Limb (tissue), 2 donors: ENCODE data around the gene NPC1.
"Not testable (repeated sequence)": the region's sequence is repeated elsewhere in the genome, so short reads cannot be mapped to it uniquely, and the experiment has no call there.

Experiments
- DNase-seq, 2 donors: peaks; one replicate each; pipeline ENCODE4 v3.0.0-alpha.2; 2016; ENCODE audit errors: extremely low spot score in 2 of 2

Gene NPC1

DNA sequence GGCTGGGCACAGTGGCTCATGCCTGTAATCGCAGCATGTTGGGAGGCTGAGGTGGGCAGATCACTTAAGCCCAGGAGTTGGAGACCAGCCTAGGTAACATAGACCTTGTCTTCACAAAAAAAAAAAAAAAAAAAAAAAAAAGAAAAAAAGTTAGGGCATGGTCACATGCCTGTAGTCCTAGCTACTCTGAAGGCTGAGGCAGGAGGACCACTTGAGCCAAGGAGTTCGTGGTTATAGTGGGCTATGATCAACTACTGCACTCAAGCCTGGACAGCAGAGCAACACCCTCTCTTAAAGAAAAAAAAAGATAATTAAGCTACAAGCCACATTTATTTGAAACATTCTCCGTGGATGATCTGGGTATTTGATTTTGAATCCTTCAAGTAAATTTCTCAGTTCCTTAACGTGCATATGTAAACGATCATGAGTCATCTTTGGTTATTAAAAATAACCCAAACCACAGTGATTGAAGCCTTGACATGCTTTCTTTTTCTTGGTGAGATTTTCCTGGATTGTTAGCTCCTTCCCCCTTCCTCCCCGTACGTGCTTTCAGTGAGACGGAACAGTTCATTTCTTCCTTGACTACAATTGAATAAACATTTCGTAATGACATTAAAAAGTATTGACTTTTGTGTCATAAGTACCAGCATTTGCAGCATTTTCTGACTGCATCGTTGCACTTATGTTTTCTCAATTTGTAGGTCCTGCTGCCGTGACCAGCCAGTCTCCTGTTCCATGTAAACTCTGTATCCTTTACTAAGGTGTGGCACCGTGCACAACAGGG is 62.7 kb downstream of the NPC1 start:
- no peak for DNase-seq

DNA sequence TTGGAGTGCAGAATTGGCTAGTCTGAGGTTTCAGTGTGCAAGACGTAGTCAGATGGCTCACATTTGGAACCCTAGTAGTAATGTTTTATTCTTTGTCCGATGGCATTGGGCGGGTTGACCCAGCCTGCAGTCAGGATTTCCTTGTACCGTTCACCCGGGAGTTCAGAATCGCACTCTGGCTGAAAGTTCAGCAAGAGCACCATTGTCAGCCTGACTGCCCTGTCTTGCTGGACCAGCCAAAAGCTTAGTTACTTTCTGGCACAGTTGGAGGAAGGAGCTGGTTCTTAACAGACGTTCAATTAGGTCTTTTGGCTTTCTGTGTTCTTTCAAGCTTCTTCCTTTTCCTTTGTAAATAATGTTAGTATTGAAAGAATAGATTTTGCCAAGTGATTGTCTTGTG is 64.4 kb downstream of the NPC1 start:
- DNase-seq, result no peak

GRCh38 chr18:23521271-23521670 is 65.0 kb downstream of the NPC1 start:
- no peak for DNase-seq

GRCh38 chr18:23519734-23520133 is 66.6 kb downstream of the NPC1 start:
- DNase-seq, result no peak

- DNase-seq, result peak; percentile 79 to 81
Observed at GRCh38 chr18:23515911-23516546, 70.3 kb downstream of the NPC1 start.

DNA sequence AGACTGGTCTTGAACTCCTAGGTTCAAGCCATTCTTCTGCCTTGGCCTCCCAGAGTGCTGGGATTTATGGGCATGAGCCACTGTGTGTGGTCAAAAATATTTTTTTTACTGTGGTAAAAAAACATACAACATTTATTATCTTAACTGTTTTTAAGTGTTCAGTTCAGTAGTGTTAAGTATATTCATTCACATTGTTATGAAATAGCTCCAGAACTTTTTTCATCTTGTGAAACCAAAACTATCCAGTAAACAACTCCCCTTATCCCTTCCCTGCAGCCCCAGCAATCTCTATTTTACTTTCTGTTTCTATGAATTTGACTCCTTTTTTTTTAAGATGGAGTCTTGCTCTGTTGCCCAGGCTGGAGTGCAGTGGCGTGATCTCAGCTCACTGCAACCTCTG is 73.7 kb downstream of the NPC1 start:
- no peak for DNase-seq

DNA sequence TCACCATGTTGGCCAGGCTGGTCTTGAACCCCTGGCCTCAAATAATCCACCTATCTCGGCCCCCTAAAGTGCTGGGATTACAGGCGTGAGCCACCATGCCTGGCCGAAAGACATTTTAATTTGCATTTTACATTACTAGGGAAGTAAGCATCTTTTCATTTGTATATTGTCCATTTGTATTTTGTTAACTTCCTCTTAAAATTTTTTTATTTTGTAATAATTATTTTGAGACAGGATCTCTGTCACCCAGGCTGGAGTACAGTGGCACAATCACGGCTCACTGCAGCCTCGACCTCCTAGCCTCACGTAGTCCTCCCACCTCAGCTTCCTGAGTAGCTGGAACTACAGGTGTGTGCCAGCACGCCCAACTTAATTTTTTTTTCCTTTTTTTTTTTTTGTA is 74.1 kb downstream of the NPC1 start:
- DNase-seq, result not testable (repeated sequence)

GRCh38 chr18:23510923-23511322 is 75.4 kb downstream of the NPC1 start:
- not testable (repeated sequence) for DNase-seq

DNA sequence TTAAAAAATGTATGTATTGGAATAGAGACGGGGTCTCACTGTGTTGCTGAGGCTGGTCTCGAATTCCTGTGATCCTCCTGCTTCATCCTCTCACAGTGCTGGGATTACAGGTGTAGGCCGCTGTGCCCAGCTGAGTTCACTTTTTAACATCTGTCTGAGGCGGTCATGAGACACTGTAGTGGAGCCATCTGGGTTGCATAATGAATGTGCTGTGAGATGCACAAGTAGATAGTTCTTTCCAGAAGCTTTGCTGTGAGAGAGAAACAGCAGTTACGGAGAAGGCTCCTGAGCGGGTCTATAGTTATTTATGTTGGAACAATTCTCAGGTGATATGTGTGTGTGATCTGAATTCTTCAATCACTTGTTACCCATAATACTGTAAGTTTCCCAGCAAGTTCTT is 79.9 kb downstream of the NPC1 start:
- DNase-seq, result no peak

- DNase-seq, result no peak
Observed at GRCh38 chr18:23504720-23505119, 81.6 kb downstream of the NPC1 start.

DNA sequence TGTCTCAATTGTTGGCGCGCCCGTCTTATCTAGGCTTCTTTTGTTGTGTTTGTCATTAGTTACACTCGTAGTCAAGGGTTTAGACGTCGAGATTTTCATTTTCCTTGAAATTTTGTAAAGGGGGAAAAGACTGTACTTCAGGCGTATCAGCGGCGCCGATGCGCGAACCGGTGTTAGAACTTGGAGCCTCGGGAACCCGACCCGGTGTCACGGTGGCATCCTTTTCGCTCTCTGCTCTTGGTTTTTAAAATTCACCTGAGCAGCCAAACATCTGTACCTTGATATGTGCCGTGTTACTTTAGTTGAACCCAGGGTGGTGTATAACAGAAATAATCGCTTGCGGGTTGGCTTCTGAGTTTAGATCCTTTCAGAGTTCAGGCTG is 82.4 kb downstream of the NPC1 start:
- DNase-seq, result no peak

- DNase-seq, result peak; percentile 91 to 98
Observed at GRCh38 chr18:23503038-23503962, 83.0 kb downstream of the NPC1 start, which contains the start of gene RMC1. TSS of gene RMC1 (plus strand) at chr18:23503511. CDS start at chr18:23503619, 108 bp downstream.

GRCh38 chr18:23502516-23503037 is 83.7 kb downstream of the NPC1 start:
- no peak for DNase-seq

GRCh38 chr18:23501626-23502025 is 84.7 kb downstream of the NPC1 start:
- no peak for DNase-seq

DNA sequence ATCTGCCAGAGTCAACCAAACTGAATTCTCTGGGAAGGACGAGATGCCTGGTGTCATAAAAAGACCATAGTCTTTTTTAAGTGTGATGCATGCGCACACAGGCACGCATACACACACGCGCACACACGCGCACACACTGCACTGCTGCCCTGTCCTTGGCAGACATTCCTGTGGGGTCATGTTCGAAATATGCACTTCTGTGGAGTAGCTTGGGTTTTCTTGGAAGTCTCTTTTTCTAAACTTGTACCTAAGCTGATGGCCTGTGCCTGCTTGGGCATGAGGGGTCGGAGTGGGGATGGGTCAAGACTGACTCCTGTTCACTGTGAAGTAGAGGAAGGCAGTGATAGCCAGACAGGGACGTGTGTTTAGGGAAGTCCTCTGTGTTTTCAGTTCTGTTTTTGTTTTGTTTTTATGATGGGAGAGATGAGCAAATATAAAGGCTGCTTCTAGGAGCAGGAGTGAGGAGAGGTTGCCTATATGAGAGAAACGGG is 87.0 kb downstream of the NPC1 start:
- DNase-seq, result no peak

- DNase-seq, result peak; percentile 36 to 47
Observed at GRCh38 chr18:23498877-23499276, 87.4 kb downstream of the NPC1 start.

DNA sequence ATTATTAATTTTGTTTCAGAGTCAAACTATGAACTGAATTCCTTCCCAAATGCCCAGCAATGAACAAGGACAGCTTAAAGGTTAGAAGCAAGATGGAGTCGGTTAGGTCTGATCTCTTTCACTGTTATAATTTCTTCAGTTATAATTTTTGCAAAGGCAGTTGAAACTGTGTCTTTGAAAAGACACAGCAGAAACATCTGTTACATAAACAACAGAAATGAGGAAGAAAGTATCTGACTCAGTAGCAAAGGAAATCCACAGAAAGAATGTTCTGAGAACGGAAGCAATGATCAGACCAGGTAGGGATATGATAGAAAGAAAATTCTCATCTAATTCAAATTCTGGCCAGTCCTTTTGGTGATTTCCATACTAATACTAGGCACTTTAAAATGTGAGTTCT is 88.2 kb downstream of the NPC1 start:
- no peak for DNase-seq

DNA sequence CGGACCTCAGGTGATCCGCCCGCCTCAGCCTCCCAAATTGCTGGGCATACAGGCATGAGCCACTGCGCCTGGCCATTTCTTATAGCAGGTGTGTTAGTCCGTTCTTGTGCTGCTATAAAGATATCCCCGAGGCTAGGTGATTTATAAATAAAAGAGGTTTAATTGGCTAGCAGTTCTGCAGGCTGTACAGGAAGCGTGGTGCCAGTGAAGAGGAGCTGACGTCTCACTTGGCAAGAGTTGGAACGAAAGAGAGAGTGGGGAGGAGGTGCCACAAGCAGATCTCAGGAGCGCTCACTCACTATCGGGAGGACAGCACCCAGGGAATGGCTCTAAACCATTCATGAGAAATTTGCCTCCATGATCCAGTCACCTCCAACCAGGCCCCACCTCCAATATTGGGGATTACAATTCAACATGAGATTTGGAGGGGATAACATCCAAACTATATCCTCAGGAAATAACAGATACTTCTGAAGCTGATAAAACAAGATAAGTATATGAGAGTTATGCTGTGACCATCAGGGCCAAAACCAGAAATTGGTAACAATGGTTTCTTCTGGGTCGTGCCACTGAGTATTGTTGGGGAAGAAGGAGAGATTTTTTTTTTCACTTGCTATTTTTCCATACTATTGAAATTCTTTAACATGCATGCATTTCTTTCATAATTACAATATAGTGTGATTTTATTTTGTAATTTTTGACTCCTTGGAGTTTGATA is 90.4 kb downstream of the NPC1 start:
- no peak for DNase-seq

DNA sequence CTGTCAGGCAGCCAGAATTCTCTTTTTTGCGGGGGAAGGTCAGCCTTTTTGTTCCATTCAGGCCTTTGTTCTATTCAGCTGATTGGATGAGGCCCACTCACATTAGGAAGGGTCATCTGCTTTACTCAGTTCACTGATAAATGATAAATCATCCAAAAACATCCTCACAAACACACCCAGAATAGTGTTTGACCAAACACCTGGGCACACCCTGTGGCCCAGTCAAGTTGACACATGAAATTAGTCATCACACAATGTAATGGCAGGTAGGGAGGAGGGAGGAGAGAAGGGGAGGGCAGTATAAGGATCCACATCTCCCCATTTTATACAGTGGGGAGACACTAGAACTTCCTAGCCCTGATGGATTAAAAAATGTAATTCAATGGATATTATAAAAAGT is 91.3 kb downstream of the NPC1 start:
- DNase-seq, result no peak

DNA sequence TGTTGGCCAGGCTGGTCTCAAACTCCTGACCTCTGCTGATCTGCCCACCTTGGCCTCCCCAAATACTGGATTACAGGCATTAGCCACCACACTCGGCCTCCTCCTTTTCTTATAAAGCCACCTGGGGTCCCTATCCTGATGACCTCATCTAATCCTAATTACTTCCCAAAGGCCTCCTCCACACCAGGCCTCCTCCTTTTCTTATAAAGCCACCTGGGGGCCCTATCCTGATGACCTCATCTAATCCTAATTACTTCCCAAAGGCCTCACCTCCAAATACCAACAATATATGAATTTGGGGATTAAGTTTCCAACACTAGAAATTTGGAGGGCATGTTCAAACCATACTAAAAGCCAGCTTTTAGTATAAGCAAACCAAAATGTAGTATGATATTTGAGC is 92.7 kb downstream of the NPC1 start:
- no peak for DNase-seq

- not testable (repeated sequence) for DNase-seq
Observed at GRCh38 chr18:23489586-23489985, 96.7 kb downstream of the NPC1 start.
